PC-3 (cell line): ENCODE data around the gene ZFPL1. TPM values are rescaled to one million over a fixed set of nuclear protein-coding genes. Genes with fewer than 3 reads are reported as not detected.
A peak's percentile ranks its signal among the peaks of the same experiment; 100 is the strongest.
"Not testable (repeated sequence)": the region's sequence is repeated elsewhere in the genome, so short reads cannot be mapped to it uniquely, and the experiment has no call there.

Source experiments
- ATAC-seq: fragments of 200-7000 bp; cut with Tn5 transposase; 2 replicates; pipeline ENCODE4 v1.9.1; 2020; ENCODE audit warnings: mild to moderate bottlenecking, moderate library complexity
- BruUV-seq: library from RNA; stranded (reverse); fragments of 400-500 nt; replicated peaks from 2 replicates; lab custom pipeline; 2021; lab: Mats Ljungman, UMichigan
- CTCF ChIA-PET: fragments of 300-600 bp; sonication (Branson Sonifier 250); formaldehyde crosslinking; loops from one replicate; lab custom pipeline; 2022; ENCODE audit warnings: antibody characterized with exemption; lab: Charles Lee
- POLR2A ChIA-PET: fragments of 300-600 bp; sonication (Branson Sonifier 250); formaldehyde crosslinking; loops from one replicate; lab custom pipeline; 2022; ENCODE audit warnings: antibody characterized with exemption; ENCODE audit not compliant: unreplicated experiment; lab: Charles Lee
- DNase-seq: peaks from one replicate; pipeline ENCODE4 v3.0.0-alpha.2; 2015
- H2AFZ ChIP-seq: fragments of 300-600 bp; sonication (generic); 2 replicates; pipeline ENCODE4 v1.6.0; 2016; ENCODE audit warnings: antibody characterized with exemption, low read length
- H3F3A ChIP-seq: fragments of 300-600 bp; sonication (generic); one replicate; pipeline ENCODE4 v1.6.0; 2017; ENCODE audit warnings: antibody characterized with exemption, low read length, control low read depth, mild to moderate bottlenecking; ENCODE audit not compliant: unreplicated experiment
- H3K27ac ChIP-seq: fragments of 300-600 bp; sonication (generic); 2 replicates; pipeline ENCODE4 v1.5.1; 2016; ENCODE audit warnings: mild to moderate bottlenecking, low read length
- H3K27me3 ChIP-seq: fragments of 300-600 bp; sonication (generic); 2 replicates; pipeline ENCODE4 v1.6.1; 2016; ENCODE audit warnings: low read length, mixed read lengths
- H3K36me3 ChIP-seq: fragments of 300-600 bp; sonication (generic); 2 replicates; pipeline ENCODE4 v1.6.1; 2016; ENCODE audit warnings: low read depth, mixed run types, low read length, mixed read lengths
- H3K4me1 ChIP-seq: fragments of 300-600 bp; sonication (generic); 2 replicates; pipeline ENCODE4 v1.5.1; 2016; ENCODE audit warnings: low read length; ENCODE audit not compliant: insufficient read depth
- H3K4me2 ChIP-seq: fragments of 300-600 bp; sonication (generic); 2 replicates; pipeline ENCODE4 v1.6.0; 2016; ENCODE audit warnings: low read length
- H3K4me3 ChIP-seq: fragments of 300-600 bp; sonication (generic); 2 replicates; pipeline ENCODE4 v1.5.1; 2016; ENCODE audit warnings: mild to moderate bottlenecking, low read length, mixed read lengths
- H3K79me2 ChIP-seq: fragments of 300-600 bp; sonication (generic); 2 replicates; pipeline ENCODE4 v1.6.1; 2017; ENCODE audit warnings: low read length, mixed read lengths
- H3K9ac ChIP-seq: fragments of 300-600 bp; sonication (generic); 2 replicates; pipeline ENCODE4 v1.6.0; 2016; ENCODE audit warnings: mild to moderate bottlenecking, low read length
- H3K9me2 ChIP-seq: fragments of 300-600 bp; sonication (generic); replicated peaks from 2 replicates; pipeline ENCODE4 v1.6.1; 2016; ENCODE audit warnings: mixed run types, low read length, mixed read lengths
- H3K9me3 ChIP-seq: fragments of 300-600 bp; sonication (generic); 2 replicates; pipeline ENCODE4 v1.6.1; 2016; ENCODE audit warnings: low read length, mixed read lengths
- H4K20me1 ChIP-seq: fragments of 300-600 bp; sonication (generic); 2 replicates; pipeline ENCODE4 v1.6.1; 2016; ENCODE audit warnings: low read length, mixed read lengths
- EZH2 ChIP-seq: fragments of 300-600 bp; sonication (generic); IDR thresholded peaks from one replicate; pipeline ENCODE4 v1.6.1; 2017; ENCODE audit warnings: antibody characterized with exemption, mild to moderate bottlenecking, low read length; ENCODE audit not compliant: unreplicated experiment
- EZH2phosphoT487 ChIP-seq: fragments of 300-600 bp; sonication (generic); IDR thresholded peaks from 2 replicates; pipeline ENCODE4 v1.6.1; 2018; ENCODE audit warnings: mild to moderate bottlenecking, antibody characterized with exemption, low read length, borderline replicate concordance
- intact Hi-C: fragments of 100-400 bp; cut with micrococcal nuclease; formaldehyde crosslinking; loops from 2 replicates; pipeline ENCODE4 v1.9.0; 2023
- total RNA-seq: library from RNA; depleted of rRNA; stranded (reverse); fragments of >200 nt; gene quantifications from 2 replicates; pipeline ENCODE4 v1.2.3, GENCODE V29; 2014
- TF ChIP-seq, protein P1 (sequence below): fragments of 300-600 bp; sonication (generic); conservative IDR thresholded peaks from 2 replicates; pipeline ENCODE4 v1.5.1; 2017; ENCODE audit warnings: antibody characterized with exemption, low read depth, mild to moderate bottlenecking, low read length

ZFPL1 gene
- total RNA-seq, 1 experiment from 2014 or later: 103 TPM

DNA sequence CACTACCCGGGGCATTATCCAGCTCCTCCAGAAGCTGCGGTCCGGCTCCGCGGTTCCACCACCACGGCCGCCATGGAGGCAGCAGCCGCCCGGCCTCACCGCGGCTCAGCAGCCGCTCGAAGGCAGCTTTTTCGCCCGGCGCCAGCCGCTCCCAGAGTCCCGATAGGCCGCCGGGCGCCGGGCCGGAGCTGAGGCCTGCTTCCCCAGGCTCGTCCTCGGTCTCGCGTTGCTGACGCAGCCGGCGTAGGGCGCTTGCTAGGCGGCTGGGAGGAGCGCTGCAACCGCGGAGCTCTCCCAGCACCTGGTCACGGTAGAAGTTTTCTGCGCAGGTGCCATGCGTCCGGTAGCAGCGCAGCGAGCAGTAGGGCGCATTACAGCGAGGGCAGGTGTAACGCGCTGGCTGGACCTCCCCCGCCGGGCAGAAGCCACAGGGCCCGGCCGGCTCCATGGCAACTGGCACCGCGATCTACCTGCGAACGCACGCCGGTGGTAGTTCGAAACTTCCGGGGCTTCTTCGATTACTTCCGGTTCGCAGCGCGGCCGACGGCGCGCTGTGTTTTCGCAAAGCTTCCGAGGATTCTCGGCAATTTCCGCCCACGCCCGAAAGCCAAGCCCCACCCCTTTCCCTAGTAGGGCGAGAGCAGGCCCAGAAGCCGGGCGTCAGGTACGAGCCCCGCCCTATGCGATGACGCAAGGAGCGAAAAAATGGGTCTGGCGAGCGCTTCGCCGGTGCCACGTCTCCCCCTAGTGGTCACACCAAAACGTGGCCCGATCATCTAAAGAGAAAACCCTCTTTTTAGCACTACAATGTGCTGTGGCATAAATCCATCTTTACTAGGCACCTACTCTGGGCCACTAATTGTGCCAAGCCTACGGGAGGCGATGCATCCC lies 33.4 kb downstream of the ZFPL1 start, which contains the start of gene ZNHIT2:
TSS of gene ZNHIT2 (minus strand) at position 496 of the 891 bp plus-strand sequence. CDS start at position 448, 48 bp downstream.
- POLR2A ChIA-PET: interaction anchor here (0.6 kb wide), 2 partner anchors 602 to 882 kb away, joined by 3 to 4 read pairs; no protein-coding TSS in a partner anchor

DNA sequence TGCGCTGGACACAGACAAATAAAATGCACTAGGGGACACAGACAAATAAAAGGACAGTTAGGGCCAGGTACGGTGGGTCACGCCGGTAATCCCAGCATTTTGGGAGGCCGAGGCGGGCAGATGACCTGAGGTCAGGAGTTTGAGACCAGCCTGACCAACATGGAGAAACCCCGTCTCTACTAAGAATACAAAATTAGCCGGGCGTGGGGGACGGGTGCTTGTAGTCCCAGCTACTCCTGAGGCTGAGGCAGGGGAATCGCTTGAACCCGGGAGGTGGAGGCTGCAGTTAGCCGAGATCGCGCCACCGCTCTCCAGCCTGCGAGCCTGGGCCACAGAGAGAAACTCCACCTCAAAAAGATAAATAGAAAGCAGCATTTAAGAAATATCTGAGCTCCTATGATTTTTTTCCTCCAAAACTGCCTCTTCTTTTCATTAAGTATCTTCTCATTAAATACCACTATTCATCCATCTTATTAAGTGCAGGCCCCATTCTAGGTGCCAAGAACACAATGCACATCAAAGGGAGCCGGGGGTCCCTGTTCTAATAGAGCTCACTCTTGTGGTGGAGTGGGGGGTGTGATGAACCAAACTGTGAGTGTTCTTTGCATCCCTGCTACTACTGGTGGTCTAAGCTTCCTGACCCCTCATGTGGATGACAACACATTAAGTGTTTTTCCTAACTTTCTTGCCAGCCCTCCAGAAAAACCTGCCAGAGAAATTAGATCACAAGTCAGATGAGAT lies 34.2 kb downstream of the ZFPL1 start:
- Histone ChIP-seq H3K9me3 (no peaks in the 10 kb centered on the region), H3K9me2 (no peaks in the 10 kb centered on the region), H3K79me2 (peaks cover 59% of the 10 kb centered on the region), H3K4me3 (no peak overlapping the region), H3K4me1 (peaks cover 28% of the 10 kb centered on the region), H3K36me3 (peaks cover 20% of the 10 kb centered on the region), H3K9ac (no peak overlapping the region), H4K20me1 (0 out of 2 replicates have a peak, but pooled peaks cover 3% of the 10 kb centered on the region), H3K4me2 (no peak overlapping the region), H2AFZ (no peak overlapping the region), H3F3A (peaks cover 20% of the 10 kb centered on the region), H3K27me3 (no peaks in the 10 kb centered on the region), H3K27ac (no peak overlapping the region)
- ATAC-seq (no peak), DNase-seq (no peak)
- ChIA-PET CTCF (no interaction called here), POLR2A (interaction anchor here (0.6 kb wide), 1 partner anchor 883 kb away, joined by 4 read pairs; no protein-coding TSS in a partner anchor)
- BruUV-seq: no TSS peak
- intact Hi-C loops: no loop called here
- TF ChIP-seq, protein P1, sequence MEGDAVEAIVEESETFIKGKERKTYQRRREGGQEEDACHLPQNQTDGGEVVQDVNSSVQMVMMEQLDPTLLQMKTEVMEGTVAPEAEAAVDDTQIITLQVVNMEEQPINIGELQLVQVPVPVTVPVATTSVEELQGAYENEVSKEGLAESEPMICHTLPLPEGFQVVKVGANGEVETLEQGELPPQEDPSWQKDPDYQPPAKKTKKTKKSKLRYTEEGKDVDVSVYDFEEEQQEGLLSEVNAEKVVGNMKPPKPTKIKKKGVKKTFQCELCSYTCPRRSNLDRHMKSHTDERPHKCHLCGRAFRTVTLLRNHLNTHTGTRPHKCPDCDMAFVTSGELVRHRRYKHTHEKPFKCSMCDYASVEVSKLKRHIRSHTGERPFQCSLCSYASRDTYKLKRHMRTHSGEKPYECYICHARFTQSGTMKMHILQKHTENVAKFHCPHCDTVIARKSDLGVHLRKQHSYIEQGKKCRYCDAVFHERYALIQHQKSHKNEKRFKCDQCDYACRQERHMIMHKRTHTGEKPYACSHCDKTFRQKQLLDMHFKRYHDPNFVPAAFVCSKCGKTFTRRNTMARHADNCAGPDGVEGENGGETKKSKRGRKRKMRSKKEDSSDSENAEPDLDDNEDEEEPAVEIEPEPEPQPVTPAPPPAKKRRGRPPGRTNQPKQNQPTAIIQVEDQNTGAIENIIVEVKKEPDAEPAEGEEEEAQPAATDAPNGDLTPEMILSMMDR: no peak; the same call in 1 of the 2 replicates
- TF ChIP-seq EZH2phosphoT487 (no peak), EZH2 (no peak)

More for the DNA sequence above, 33.4 kb downstream of the ZFPL1 start, which contains the start of gene ZNHIT2:
- CTCF ChIA-PET: interaction anchor here (0.7 kb wide), 1 partner anchor 264 kb away, joined by 3 read pairs; no protein-coding TSS in a partner anchor
- H3K79me2 ChIP-seq: peaks cover 51% of the 10 kb centered on the region
- peaks cover 20% of the 10 kb centered on the region for H3K36me3 ChIP-seq
- H3K9me2 ChIP-seq: no peaks in the 10 kb centered on the region
- DNase-seq (peak; percentile 100), ATAC-seq (peak; percentile 59)
- peak within 1 kb of the TSS; percentile 94 for H3K9ac ChIP-seq
- peaks cover 30% of the 10 kb centered on the region for H3K4me1 ChIP-seq
- H4K20me1 ChIP-seq: 0 out of 2 replicates have a peak, but pooled peaks cover 3% of the 10 kb centered on the region
- TF ChIP-seq, protein P1: peak; percentile 97
- no peak for TF ChIP-seq EZH2
- no TSS peak for BruUV-seq
- H3K9me3 ChIP-seq: no peaks in the 10 kb centered on the region
- peaks cover 20% of the 10 kb centered on the region for H3F3A ChIP-seq
- H3K27ac ChIP-seq: peak within 1 kb of the TSS; percentile 74
- no peaks in the 10 kb centered on the region for H3K27me3 ChIP-seq
- peak within 1 kb of the TSS; percentile 39 for H2AFZ ChIP-seq
- H3K4me2 ChIP-seq: peak within 1 kb of the TSS; percentile 86
- intact Hi-C loops: loop anchor here (1.0 to 2.0 kb wide), 4 partner anchors 21 to 137 kb away; partner anchors contain the start of genes CAPN1 and VPS51
- peak within 1 kb of the TSS; percentile 77 for H3K4me3 ChIP-seq

DNA sequence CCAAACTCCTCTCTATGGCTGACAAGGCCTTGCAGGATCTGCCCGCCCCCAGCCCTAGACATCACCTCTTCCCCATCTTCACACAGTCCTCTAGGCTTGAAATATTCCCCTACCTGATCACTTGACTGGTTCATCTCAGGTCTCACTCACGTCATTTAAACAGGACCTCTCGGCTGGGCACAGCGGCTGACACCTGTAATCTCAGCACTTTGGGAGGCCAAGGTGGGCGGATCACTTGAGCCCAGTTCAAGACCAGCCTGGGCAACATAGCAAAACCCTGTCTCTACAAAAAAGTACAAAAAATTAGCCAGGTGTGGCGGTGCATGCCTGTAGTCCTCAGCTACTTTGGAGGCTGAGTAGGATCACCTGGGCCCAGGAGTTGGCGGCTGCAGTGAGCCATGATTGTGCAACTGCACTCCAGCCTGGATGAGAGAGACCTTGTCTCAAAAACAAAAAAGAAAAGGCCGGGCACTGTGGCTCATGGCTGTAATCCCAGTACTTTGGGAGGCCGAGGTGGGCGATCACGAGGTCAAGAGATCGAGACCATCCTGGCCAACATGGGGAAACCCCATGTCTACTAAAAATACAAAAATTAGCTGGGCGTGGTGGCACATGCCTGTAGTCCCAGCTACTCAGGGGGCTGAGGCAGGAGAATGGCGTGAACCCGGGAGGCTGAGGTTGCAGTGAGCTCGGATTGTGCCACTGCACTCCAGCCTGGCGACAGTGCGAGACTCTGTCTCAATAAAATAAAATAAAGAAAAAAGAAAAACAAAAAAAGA lies 35.1 kb downstream of the ZFPL1 start:
- H3K36me3 ChIP-seq: peaks cover 20% of the 10 kb centered on the region
- POLR2A ChIA-PET, BruUV-seq, H2AFZ ChIP-seq, DNase-seq, ATAC-seq, H3K27me3 ChIP-seq, H3K9ac ChIP-seq, H3K27ac ChIP-seq, H3K4me3 ChIP-seq, H3K9me3 ChIP-seq, H3K4me2 ChIP-seq, H4K20me1 ChIP-seq, H3K9me2 ChIP-seq, intact Hi-C loops: not testable (repeated sequence)
- peaks cover 67% of the 10 kb centered on the region for H3K79me2 ChIP-seq
- peaks cover 20% of the 10 kb centered on the region for H3F3A ChIP-seq
- CTCF ChIA-PET: interaction anchor here (0.7 kb wide), 1 partner anchor 10 kb away, joined by 3 read pairs; no protein-coding TSS in a partner anchor
- peaks cover 27% of the 10 kb centered on the region for H3K4me1 ChIP-seq
